ENCODE measurements around the gene CDK5RAP2.

GRCh38 chr9:120541921-120542320, 38.0 kb downstream of the CDK5RAP2 start:
- TF ChIP-seq YY1 (IDR thresholded peaks at IDR 0.05; ENCODE audit: low read depth, low read length) (no peak), ZZZ3 (IDR thresholded peaks at IDR 0.05; ENCODE audit: control insufficient read depth, insufficient read length, low read depth) (no peak), CBX3 (IDR thresholded peaks at IDR 0.05; ENCODE audit: borderline replicate concordance, low read depth) (no peak), JUND (IDR thresholded peaks at IDR 0.05; ENCODE audit: low read depth, low read length) (no peak), SMARCA5 (IDR thresholded peaks at IDR 0.05) (no peak), TARDBP (IDR thresholded peaks at IDR 0.05; ENCODE audit: borderline replicate concordance) (no peak)
